ENCODE results near the gene CDH4.

CDH4 gene

DNA sequence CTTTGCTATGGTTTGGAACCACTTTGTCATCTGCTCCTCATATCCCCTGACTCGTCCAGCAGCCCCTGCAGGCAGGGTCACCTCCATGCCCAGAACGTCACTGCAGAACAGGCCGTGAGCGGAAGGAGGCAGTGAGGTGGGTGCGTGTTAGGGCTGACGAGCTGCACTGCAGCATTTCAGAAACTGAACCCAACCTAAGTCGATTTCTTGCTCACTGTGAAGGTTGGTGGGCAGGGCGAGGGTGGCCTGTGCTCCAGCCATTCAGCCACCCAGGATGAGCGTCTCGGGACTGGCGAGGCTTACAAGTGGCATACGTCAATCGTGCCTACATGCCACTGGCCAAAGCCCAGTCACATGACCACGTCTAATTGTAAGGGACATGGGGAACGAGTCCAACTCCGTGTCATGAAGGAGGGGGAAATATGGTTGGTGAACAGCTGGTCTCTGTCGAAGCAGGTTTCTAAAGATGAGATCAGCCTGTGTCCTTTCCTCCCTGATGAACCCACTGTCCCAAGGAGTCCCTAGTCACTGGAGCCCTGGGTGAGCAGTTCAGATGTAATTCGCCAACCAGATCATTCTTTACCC lies 524.5 kb downstream of the CDH4 start:
- DNase-seq, result no peak

DNA sequence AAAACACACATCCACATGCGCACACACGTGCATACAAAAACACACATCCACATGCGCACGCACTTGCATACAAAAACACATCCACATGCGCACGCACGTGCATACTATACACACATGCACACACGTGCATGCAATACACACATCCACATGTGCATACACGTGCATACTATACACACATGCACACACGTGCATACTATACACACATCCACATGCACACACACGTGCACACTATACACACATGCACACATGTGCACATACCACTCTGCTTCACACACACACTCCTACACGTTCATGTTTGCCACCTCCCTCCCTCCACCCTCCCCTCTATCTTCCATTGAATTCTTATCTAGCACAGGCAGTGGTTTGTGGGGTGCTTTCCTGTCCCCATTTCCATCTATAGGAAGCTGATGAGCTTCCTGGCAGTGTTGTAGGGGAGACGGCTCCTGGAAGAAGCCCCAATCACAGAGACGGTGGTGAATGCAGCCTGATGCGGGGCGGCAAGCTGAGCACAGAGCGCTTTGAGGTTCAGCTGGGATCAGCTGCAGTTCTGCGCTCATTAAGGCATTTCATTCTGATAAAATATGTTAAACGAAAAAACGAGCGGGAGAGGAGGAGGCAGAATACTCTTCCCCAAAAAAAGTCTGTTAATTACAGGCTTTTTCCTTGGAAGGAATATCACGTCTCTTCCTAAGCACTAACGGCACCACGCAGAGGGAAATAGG lies 525.9 kb downstream of the CDH4 start:
- DNase-seq, result no peak

DNA sequence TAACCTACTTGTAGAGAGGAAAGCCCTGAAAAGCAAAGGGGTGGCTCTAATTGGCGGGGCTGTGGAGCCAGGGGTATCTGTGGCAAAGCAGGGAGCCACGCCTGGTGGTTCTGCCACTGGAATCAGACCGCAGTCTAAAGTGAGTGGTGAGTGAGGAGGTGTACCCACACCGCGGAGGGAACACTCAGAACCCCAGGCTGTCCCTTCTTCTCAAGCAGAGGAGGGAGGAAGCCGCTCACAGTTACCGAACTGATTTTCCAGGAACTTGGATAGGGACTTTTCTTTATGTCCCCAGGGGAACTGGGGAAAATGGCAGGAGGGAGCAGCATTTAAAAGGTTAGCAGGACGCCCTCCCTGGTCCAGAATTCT lies 526.4 kb downstream of the CDH4 start:
- no peak for DNase-seq

DNA sequence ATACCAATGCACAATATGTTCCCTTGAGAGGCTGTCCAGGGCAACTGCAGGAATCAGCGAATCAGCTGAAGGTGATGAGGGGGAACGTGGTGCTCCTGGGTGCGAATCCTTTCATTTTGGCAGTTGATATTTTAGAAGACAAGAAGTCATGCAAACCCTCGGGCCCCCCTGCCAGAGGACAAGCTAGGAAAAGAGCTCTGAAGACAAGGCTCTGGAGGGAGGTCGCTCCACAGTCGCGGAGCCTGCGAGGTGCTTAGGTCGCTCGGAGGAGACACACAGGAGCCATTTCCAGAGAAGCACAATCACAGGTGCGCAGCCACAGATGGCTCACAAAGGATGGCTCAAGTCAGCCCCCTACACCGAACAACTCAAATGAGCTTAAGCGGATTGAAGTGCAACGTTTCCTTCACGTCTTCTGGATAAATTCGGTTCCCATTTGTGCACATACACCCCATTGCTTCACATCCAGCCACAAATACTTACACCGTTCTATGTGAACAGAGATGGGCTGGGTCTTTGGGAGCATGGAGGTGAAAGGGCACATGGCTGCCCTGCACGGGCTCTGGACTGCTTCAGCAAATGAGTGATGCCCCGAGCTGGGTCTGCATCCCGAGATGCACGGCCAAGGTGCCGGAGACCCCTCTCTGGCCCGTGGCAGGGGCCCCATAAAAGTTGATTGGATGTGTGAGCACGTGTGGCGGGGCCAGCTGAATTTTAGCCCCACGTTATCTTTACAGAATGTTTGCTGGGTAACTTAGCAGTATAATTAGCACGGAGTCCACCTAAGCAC lies 527.3 kb downstream of the CDH4 start:
- no peak for DNase-seq

DNA sequence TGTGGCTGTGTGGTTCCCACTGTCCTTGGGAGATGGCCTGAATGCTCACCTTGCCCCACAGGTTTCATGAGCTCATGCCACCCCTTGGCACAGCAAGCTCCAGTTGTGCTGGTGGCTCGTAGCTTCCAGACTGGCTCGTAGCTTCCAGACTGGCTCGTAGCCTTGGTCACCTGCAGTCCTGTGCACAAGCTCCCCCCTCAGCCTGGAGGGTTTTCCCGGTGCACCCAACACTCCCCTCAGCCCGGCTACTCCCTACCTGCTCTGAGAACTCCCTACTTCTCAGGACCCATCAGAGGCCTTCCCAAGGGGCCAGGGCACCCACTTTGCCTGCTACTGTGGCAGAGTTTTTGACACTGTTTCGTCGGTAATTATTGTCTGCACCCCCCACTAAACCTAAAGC lies 528.0 kb downstream of the CDH4 start:
- no peak for DNase-seq

DNA sequence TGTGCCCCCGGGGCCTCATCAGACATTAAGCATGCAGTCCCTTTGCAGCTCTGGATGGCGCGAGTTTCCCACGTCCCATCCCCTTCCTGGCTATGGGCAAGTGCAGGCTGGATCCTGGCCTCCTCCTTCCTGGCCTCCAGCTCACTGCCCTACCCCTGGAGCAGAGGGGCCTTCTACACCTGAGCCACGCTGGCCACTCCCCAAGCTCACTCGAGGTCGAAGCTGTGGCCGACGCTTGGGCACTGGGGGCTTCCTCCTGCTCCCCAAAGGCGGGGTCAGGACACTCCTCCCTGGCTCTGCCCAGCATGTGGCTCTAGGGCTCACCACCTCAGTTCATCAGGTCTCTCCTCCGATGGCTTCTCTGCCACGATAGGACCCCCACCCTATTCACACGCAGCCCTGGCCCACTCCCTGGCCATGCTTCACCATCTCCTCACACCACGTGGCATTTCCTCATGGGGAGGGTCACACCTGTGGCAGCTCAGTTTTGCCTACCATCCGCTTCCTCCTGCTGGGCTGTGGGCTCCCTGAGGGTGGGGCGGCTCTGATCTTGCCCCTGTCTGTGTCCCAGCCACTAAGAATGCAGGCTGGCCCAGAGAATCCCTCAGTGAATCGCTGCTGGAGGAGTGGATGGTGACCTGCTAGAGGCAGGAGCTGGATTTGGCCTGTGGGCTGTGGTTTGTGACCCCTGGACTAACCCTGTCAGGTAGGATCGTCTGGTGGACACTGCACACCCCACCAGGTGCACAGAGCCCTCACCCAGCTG lies 532.9 kb downstream of the CDH4 start:
- no peak for DNase-seq

DNA sequence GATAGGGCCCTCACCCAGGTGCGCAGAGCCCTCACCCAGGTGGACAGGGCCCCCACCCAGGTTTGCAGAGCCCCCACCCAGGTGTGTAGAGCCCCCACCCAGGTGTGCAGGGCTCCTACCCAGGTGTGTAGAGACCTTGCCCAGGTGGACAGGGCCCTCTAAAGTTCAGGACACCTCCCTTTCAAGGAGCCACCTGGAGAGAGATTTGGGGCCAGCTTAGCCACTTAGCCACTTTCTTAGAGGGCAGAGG lies 533.4 kb downstream of the CDH4 start:
- no peak for DNase-seq

DNA sequence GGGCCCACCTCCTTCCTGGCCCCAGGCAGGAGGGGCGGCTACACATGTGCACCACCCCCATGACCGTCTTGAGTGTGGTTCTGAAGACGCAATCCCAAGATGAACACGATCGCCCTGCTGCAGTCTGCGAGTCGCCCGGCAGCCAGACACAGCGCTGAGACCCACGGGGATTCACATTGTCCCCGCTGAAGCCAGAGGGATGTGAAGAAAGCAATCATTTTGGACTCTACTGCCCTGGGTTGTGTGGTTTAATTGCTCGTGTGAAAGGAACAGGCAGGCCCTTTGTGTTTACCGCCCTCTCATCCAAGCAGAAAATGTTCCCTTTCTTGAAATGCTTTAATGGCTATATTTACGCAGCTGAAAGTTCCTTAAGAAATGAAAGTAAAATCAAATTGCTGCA lies 534.2 kb downstream of the CDH4 start:
- no peak for DNase-seq

DNA sequence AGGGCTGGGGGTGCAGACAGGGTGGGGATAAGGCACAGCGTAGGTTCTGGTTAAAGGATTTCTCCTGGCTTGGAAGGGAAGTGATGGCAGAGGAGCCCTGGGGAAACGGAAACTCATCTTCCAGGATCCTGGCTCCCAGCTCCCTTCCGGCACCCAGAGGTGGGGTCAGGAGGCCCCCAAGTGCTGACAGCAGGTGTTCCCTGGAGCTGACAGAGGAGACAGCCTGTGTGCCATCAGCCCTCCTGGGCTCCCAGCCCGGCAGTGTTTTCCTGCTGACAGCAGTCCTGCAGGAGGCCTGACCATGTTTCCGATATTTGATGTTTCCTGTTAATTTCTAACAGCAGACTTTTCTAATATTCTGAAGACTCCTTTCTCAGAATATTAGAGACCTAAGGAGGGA lies 536.3 kb downstream of the CDH4 start:
- no peak for DNase-seq

DNA sequence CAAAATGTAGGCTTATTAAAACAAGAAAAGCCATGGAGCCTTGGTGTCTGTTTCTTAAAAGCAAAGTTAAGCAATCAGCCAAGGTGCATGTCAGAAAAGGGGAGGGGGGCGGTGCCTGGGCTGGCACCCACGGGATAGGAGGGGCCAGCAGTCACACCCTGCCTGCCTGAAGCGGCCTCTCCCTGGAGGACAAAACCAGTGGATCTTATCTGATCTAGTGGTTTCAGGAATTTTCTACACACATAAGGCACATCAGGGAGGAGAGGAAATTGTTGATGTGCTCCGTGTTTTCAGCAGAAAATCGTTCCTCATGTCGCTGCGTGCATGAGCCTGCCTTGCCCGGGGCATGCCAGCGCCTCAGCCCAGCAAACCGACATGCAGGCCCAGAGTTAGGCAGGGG lies 537.3 kb downstream of the CDH4 start:
- no peak for DNase-seq

DNA sequence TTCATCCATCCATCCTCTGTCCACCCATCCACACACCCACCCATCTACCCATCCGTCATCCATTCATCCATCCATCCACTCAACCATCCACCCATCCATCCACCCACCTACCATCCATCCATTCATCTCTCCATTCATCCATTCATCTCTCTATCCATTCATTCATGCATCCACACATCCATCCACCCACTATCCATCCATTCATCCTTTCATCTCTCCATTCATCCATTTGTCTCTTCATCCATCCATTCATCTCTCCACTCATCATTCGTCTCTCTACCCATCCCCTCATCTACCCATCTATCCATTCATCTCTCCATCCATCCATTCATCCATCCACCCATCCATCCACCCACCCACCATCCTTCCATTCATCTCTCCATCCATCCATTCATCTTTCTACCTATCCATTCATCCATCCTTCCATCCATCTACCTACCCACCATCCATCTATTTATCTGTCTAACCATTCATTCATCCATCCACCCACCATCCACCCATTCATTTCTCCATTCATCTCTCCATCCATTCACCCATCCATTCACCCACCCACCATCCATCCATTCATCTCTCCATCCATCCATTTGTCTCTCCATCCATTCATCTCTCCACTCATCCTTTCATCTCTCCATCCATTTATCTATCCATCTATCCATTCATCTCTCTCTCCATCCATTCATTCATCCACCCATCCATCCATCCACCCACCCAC lies 538.2 kb downstream of the CDH4 start:
- DNase-seq, result no peak

DNA sequence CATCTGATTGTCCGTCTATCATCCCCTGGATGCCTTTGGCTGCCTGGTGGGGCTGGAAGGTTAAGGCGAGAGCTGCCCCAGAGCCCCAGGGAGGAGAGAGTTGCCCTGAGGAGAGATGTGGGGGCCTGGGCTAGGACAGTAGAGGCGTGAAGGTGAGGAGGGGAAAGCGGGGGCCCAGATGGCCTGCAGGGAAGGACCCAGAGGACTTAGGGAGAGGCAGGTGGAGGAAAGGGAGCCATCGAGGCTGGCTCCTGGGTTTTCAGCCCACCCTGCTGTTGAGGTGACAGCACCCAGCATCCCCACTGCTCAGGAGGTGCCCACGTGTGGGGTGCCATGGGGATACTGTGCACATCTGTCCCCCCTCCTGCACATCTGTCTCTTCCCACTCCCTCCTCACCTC lies 539.9 kb downstream of the CDH4 start:
- DNase-seq, result no peak

DNA sequence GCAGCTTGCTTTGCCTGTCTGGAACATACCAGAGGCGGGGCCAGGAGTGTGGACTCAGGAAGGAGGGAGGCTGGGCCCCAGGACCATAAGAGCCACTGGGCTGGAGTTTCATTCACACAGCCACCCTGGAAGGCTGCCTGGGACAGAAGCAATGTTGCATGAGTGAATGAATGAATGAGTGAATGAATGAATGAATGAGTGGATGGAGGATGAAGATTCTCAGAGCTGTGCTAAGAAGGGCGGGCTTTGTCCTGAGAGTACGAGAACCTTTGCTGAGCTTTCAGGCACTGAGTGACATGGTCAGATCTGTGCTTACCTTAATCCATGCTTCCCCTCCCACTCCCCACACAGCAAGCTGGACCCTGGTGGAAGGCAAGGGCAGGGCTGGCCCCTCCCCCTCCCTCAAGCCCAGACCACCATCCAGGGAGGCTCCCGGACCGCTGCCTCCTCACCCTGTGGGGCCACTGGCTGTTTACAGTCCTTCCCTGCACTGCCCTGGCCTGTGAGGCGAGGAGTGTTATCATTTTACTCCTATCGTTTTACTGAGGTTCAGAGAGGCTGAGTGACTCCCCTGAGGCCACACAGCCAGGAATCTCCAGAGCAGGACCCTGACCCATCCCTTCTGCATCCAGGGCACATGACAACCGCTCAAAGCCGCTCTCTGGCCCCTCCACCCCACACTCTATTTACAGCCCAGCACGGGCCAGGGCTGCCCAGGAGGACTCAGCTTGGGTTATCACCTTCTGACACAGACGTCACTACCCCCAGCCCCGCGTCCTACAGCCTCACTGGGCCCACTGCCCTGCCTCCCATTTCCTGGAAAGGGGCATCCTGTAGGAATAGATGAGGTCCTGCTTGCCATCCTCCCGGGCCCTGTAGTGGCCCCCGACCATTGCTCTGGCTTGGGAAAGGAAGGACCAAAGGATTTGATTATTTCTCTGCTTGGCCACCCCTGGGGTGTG lies 543.9 kb downstream of the CDH4 start:
- DNase-seq, result no peak

DNA sequence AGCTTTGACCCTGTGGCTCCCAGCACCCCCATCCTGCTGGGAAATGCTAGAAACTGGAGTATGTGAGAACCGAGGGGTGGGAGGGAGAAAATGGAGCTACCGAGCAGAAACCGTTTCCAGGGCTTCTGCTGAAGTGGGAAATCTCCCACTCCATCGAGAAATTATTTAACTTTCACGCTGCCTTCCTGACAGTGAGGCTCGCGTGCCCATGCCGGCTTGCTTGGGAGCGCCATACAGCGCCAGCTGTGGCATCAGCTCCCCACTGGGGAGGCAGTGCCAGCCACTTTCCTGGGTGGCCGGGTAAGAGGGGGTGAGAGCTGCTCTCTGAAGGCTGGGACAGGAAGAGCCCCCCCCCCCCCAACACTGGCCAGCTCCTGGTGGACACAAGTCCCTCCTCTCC lies 544.7 kb downstream of the CDH4 start:
- no peak for DNase-seq

DNA sequence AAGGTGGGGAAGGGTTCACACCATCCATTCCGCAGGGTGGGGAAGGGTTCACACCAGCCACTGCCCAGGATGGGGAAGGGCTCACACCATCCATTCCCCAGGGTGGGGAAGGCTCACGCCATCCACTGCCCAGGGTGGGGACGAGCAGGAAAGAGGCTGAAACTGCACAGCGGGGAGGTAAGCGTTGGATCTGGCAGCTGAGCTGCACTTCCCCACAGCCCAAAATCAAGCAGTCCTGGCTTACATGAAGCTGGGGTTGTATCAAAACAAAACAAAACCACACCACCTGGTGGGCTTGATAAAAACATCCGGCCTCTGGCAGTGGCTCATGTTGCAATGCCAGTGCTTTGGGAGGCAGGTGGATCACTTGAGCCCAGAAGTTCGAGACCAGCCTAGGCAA lies 545.1 kb downstream of the CDH4 start:
- DNase-seq, result no peak

DNA sequence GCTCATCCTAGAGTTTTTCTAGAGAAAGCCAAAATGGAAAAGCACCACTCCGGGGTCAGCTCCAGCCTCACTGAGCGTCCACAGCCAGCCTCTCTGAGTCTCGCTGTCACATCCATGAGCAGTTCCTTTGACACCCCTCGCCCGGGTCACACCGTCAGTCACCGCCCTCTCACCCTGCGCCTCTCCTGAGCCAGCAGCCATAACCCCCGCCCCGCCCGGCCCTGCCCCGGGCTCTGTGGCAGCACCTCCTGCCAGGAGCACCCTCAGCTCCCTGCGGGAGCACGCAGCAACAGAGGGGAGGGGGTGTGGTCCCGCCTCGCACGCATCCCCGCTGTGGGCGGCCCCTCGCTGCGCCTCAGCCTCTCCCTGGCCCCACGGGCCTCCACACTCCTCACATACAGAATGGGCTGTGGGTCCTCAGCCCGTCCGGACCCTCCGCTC lies 545.9 kb downstream of the CDH4 start:
- no peak for DNase-seq

DNA sequence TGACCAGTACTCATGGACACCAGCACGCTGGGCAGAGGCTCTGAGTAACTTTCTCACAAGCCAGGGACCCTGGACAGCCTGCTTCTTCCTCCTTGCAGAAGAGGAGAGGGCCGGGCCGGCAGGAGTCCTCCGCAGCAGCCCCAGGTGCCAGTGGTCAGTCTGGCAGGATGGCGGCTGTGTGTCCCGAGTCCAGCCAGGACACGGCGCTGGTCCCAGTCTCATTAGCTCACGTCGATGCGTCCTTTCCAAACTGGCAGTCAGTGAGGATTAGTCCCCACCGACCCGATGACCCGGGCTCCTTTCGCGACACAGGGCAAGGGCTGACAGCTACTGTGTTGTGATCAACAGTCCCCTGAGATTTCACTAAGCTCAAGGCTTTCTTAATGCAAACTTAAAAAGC lies 546.6 kb downstream of the CDH4 start:
- no peak for DNase-seq

DNA sequence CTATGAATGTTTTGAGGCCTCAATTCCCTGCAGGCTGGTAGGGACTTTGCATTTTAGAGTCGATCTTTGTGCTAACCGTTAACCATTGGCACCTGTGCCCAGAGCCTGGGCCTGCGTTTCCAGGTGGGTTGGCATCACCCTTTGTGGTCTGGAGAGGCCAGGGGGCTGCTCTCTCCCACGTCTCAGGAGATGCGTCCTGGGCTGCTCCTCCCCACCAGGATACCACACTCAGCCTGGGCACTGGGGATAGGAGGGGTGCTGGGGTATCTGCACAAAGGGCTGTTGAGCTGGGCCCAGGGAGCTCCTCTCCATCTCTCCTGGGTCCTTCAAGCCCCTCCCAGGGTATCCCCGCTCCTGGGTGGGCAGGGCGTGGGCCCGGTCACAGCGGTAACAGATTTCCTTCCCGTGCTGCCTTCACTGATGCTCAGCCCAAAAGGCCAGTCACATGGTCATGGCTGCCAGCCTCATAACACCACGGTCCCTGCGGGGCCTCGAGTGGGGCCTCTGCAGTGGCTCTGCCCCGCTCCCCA lies 547.4 kb downstream of the CDH4 start:
- no peak for DNase-seq

DNA sequence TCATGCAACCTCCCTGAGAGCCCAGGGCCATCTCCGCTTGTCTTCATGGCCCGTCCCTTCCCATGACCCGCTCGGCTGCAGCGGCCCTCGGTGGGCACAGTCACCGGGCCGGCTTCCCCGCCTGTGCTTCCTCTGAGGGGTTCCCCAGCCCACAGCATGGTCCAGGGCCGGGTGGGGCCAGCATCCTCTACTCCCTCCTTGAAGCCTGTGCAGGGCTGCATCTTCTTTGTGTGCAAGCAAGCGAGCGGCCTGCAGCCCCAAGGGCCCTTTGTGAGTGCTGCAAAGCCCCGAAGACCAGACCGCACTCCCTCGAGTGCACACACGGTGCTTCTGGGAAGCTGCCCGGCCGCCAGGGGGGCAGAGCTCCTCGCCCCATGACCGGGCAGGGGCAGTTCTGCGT lies 547.9 kb downstream of the CDH4 start:
- no peak for DNase-seq

DNA sequence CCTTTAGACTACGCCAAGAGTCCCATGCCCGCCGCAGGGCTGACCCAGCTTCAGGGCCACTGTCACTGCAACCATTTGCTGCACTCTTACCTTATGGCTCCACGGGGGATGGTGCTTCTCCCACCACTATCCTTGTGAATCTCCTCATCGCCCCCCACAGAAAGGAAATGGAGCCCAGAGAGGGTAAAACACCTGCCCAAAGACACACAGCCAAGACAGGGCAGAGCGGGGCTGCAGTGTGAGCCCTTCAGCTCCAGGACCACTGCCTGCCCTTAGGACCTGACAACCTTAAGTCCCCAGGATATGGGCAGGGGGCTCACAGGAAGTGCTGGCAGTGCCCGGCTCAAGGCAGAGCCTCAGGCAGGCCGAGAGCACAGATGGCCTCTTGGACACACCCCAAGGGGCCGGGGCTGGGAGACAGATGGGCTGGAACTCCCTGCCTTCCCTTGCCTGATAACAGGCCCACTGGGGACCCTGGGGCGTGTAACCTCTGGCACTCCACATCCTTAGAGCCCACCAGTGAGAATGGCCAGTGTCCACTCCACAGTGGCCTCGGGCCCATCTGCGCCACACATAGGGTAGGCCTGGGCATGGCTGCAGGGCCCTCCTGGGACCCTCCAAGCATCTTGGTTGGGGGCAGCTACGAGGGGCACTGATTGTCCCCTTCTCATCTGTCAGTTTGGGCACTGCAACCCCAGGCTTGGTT lies 548.5 kb downstream of the CDH4 start:
- DNase-seq, result no peak

DNA sequence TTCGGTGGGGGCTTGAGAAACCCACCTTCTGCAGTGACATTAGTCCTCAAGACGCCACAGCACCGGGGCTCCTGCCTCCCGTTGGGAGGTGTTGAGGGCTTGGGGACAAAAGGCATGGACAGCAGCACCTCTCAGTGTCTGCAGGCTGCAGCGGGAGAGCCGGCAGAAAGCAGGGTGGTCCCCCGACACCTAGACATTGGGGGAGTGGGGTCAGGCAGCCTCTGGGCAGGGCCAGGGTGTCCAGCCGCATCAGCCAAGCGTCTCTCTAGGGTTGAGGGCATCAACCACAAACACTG lies 549.0 kb downstream of the CDH4 start:
- no peak for DNase-seq

All from SHP77 (cell line).